NT2/D1 (cell line): ENCODE data around the gene GSTA5.

Experiments used
- YY1 ChIP-seq: IDR thresholded peaks from 2 replicates; pipeline ENCODE4 v1.6.1; 2011; ENCODE audit not compliant: insufficient read length, insufficient read depth
- ZNF274 ChIP-seq: IDR thresholded peaks from 2 replicates; pipeline ENCODE4 v1.6.1; 2011; ENCODE audit warnings: mild to moderate bottlenecking, low read depth, low read length

GRCh38 chr6:52801188-52801841, 39.3 kb downstream of the GSTA5 start:
- TF ChIP-seq YY1 (no peak), ZNF274 (no peak)
